NCI-H128 (cell line): ENCODE results near the gene TEKT2.
A peak's percentile ranks its signal among the peaks of the same experiment; 100 is the strongest.

Experiments
- DNase-seq: peaks from one replicate; lab custom pipeline; 2025; ENCODE audit not compliant: unreplicated experiment; lab: John Stamatoyannopoulos, UW

Gene TEKT2

DNA sequence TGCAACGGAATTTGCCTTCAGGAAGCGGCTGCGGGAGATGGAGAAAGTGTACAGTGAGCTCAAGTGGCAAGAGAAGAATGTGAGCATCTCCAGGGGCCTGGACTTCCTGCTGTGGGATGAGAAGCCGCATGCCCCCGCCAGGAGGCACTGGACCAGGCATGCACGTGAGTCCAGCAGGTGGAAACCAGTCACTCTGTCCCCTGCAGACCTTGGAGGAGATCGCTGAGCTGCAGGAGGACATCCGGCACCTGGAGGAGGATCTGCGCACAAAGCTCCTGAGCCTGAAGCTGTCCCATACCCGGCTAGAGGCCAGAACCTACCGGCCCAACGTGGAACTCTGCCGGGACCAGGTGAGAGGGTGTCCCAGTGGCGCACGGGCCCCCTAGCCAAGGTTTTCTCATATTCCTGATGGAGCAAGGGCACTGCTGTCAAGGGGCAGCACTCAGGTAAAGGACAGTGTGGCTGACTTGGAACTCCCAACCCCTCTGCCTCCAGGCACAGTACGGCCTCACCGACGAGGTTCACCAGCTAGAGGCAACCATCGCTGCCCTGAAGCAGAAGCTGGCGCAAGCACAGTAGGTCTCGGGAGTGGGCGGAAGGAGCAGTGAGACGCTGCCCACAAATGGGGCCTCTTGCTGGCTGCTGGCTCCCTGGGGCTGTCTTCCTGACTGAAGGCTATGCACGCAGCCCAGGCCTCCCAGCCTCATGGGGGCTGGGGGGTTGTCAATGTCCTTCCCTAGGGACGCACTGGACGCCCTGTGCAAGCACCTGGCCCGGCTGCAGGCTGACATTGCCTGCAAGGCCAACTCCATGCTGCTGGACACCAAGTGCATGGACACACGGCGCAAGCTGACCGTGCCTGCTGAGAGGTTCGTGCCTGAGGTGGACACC lies 3.6 kb downstream of the TEKT2 start:
- no peak for DNase-seq

- no peak for DNase-seq
These were observed 4.3 kb downstream of the TEKT2 start for GRCh38 chr1:36088265-36088576.

DNA sequence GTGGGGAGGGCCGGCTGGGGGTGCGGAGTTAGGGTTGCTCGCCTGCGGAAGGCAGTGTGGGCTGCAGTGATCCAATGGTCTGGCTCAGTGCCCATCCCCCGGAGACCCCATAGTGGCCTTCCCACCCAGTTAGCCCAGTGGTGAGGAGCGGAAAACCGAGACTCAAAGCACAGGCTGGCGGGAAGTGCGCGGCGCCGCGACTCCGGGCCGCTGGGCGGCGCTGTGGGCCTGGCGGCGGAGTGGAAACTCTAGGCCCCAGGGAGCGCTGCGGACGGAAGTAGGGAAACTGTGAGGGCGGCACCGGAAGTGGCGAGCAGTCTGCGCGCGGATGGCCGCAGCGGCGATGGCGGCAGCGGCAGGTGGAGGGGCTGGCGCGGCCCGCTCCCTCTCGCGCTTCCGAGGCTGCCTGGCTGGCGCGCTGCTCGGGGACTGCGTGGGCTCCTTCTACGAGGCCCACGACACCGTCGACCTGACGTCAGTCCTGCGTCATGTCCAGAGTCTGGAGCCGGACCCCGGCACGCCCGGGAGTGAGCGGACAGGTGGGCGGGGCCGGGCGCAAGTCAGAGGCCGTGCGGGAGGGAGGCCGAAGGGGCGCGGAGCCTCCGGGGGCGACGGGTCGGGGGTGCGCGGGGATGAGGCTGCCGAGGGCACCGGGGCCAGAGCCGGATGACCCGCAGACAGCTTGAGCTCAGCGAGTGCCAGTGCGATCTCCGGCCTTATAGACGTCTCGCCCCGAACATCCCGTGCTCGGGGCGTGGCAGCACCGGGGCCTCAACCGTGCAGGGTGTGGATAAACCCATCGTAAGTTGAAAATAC lies 4.9 kb downstream of the TEKT2 start, which contains the start of gene ADPRS:
Gene ADPRS (plus strand): TSS at position 316 of the 816 bp plus-strand sequence. CDS start 13 bp downstream, at position 329.
- peak; percentile 83 for DNase-seq

DNA sequence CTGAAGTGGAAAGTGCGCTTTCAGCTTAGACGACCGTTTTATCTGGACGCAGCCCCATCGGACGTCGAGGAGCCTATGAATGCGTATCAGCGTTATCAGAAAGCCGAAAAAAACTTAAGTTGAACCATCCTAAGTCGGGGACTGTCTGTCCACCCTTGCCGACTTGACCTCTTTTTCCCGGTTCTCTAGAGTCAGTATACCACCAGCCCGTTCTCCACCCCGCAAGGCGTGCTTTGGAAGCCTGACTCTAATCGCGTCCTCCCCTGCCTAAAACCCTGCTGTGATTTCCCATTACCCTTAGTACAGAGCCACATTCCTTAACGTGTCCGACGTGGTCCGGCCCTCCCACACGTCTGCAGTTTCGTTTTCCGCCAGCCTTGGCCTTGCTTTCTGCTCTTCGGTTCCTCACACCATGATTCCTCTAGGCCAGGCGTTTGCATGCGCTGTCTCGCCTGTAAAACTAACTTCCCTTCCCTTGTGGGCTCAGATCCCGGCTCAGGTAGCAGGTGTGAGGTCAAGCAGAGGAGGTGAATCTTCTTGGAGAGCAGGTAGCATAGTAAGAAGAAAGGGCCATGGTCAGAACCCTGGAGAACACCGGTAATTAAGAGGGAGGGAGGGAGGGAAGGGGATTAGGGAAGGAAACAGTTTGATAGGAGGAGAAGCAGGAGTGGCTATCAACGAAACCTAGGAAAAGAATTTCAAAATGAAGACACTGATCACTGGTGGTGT lies 5.7 kb downstream of the TEKT2 start:
- DNase-seq: no peak

DNA sequence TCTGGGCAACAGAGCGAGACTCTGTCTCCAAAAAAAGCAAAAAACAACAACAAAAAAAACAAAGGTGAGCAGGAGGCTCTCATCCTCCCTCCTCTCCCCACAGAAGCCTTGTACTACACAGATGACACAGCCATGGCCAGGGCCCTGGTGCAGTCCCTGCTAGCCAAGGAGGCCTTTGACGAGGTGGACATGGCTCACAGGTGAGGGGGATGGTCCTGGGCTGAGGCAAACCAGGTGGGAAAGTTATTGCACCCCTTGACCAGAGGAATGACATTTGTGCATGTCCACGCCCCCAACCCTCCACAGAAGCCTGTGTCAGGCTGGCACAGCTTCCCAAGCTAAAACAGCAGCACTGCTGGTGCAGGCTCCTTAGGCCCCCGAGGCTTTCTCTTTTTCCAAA lies 7.2 kb downstream of the TEKT2 start:
- DNase-seq: no peak

GRCh38 chr1:36091698-36092097 lies 7.8 kb downstream of the TEKT2 start:
- no peak for DNase-seq

GRCh38 chr1:36092166-36092797 lies 8.4 kb downstream of the TEKT2 start:
- no peak for DNase-seq

DNA sequence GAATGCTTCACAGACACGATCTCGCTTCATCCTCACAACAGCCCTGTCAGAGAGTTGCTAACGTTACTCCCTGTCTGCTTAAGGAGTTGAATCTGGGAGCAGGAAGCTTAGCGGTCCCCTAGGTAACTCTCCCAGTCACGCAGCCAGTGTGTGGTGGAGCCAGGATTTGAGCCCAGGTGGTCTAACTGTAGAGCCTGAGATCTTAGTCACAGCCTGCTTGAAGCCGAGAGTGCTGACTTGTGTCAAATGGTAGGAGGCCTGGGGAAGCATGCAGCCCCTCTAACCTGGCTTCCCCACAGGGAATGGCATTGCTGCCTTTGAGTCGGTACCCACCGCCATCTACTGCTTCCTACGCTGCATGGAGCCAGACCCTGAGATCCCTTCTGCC lies 8.9 kb downstream of the TEKT2 start:
- DNase-seq: no peak

DNA sequence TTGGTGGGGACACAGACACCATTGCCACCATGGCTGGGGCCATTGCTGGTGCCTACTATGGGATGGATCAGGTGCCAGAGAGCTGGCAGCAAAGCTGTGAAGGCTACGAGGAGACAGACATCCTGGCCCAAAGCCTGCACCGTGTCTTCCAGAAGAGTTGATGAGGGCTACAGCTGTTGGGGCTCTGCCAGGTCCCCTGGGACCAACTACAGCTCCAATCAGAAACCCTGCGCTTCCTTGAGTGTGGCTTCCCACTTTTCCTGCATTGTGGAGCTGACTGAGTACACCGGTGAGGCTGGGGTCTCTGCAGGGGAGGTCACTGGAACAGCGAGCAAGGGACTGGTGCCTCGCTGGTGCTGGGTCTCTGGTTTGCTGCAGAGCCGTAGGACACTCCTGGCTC lies 9.3 kb downstream of the TEKT2 start:
- DNase-seq: no peak

- no peak for DNase-seq
These were observed 10.0 kb downstream of the TEKT2 start for GRCh38 chr1:36093929-36094328.

GRCh38 chr1:36094621-36095061 lies 10.7 kb downstream of the TEKT2 start:
- no peak for DNase-seq

- no peak for DNase-seq
These were observed 12.0 kb downstream of the TEKT2 start for GRCh38 chr1:36095760-36096405.

GRCh38 chr1:36096500-36097432 lies 12.9 kb downstream of the TEKT2 start:
- DNase-seq: no peak

GRCh38 chr1:36097693-36098585 lies 14.0 kb downstream of the TEKT2 start:
- DNase-seq: no peak

- DNase-seq: no peak
These were observed 14.9 kb downstream of the TEKT2 start for GRCh38 chr1:36098650-36099365.

GRCh38 chr1:36099681-36100341 lies 15.9 kb downstream of the TEKT2 start:
- DNase-seq: peak; percentile 83

- no peak for DNase-seq
These were observed 16.5 kb downstream of the TEKT2 start for GRCh38 chr1:36100376-36100775.
